ENCODE data around the gene GUCY1B1.
A peak's percentile ranks its signal among the peaks of the same experiment; 100 is the strongest.

GUCY1B1 gene

GRCh38 chr4:155722816-155723499 lies 35.9 kb upstream of the GUCY1B1 start:
- no peak for DNase-seq (ENCODE audit: low read depth)
- TF ChIP-seq CTCF (IDR thresholded peaks at IDR 0.05; ENCODE audit: insufficient read depth, low read depth, low read length, missing control alignments), result no peak

GRCh38 chr4:155724731-155725130 lies 34.1 kb upstream of the GUCY1B1 start:
- peak; percentile 21 for DNase-seq (ENCODE audit: low read depth)
- no peak for TF ChIP-seq CTCF (IDR thresholded peaks at IDR 0.05; ENCODE audit: insufficient read depth, low read depth, low read length, missing control alignments)

More at GRCh38 chr4:155722816-155723499, 35.9 kb upstream of the GUCY1B1 start:
- H3K4me3 ChIP-seq (ENCODE audit: low read length), result no peak overlapping the region

GRCh38 chr4:155734065-155734464 lies 24.8 kb upstream of the GUCY1B1 start:
- no peak overlapping the region for H3K4me3 ChIP-seq (ENCODE audit: low read length)
- TF ChIP-seq CTCF (IDR thresholded peaks at IDR 0.05; ENCODE audit: insufficient read depth, low read depth, low read length, missing control alignments), result no peak
- no peak for DNase-seq (ENCODE audit: low read depth)

More at GRCh38 chr4:155724731-155725130, 34.1 kb upstream of the GUCY1B1 start:
- no peak overlapping the region for H3K4me3 ChIP-seq (ENCODE audit: low read length)

- DNase-seq (ENCODE audit: low read depth), result no peak
- no peak for TF ChIP-seq CTCF (IDR thresholded peaks at IDR 0.05; ENCODE audit: insufficient read depth, low read depth, low read length, missing control alignments)
- H3K4me3 ChIP-seq (ENCODE audit: low read length), result no peak overlapping the region
These were observed 23.9 kb upstream of the GUCY1B1 start for GRCh38 chr4:155734951-155735350.

GRCh38 chr4:155735496-155735895 lies 23.3 kb upstream of the GUCY1B1 start:
- TF ChIP-seq CTCF (IDR thresholded peaks at IDR 0.05; ENCODE audit: insufficient read depth, low read depth, low read length, missing control alignments), result no peak
- no peak for DNase-seq (ENCODE audit: low read depth)
- H3K4me3 ChIP-seq (ENCODE audit: low read length), result no peak overlapping the region

- no peak for DNase-seq (ENCODE audit: low read depth)
- no peak for TF ChIP-seq CTCF (IDR thresholded peaks at IDR 0.05; ENCODE audit: insufficient read depth, low read depth, low read length, missing control alignments)
These were observed 20.3 kb upstream of the GUCY1B1 start for GRCh38 chr4:155738548-155738947.

GRCh38 chr4:155741546-155741945 lies 17.3 kb upstream of the GUCY1B1 start:
- TF ChIP-seq CTCF (IDR thresholded peaks at IDR 0.05; ENCODE audit: insufficient read depth, low read depth, low read length, missing control alignments), result no peak
- no peak for DNase-seq (ENCODE audit: low read depth)
- no peak overlapping the region for H3K4me3 ChIP-seq (ENCODE audit: low read length)

More at GRCh38 chr4:155738548-155738947, 20.3 kb upstream of the GUCY1B1 start:
- H3K4me3 ChIP-seq (ENCODE audit: low read length), result no peak overlapping the region

Measured in epithelial cell of esophagus (primary cell).